ENCODE results near the gene ZNF316. TPM values are rescaled to one million over a fixed set of nuclear protein-coding genes. Genes with fewer than 3 reads are reported as not detected.

Gene ZNF316
- total and polyA plus RNA-seq, 2 donors (not counting 1 experiment from before 2014, with no cell fraction given) = 5.1 to 13.0 TPM

DNA sequence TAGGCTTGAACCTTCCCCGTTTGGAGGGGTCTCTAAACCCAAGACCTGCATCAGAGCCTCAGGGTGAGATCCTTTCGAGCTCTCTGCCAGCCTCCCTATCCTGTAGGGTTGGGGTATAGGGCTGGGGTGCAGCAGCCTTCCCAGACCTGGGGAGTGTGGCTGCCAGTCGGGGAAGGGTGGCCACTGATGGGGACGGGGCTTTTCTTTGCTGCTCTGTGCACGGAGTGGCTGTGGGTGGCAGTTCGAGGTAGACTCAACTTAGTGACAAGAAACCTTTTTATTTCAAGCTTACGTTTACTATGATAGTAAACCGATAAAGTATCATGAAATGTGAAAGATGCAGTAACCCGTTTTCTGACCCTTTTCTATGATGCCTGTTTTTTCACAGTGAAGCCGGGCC, 13.0 kb downstream of the ZNF316 start:
- no peak for DNase-seq (ENCODE audit: low read depth in 2 of 2)
- H3K27ac ChIP-seq (ENCODE audit: insufficient read depth, low read length) = no peak overlapping the region
- peaks cover 28% of the 10 kb centered on the region for H3K36me3 ChIP-seq (ENCODE audit: control insufficient read depth, insufficient read depth, low read length)
- H3K79me2 ChIP-seq (ENCODE audit: control insufficient read depth, insufficient read depth, low read length) = no peaks in the 10 kb centered on the region
- H3K4me3 ChIP-seq (replicated peaks in 1 of 4; ENCODE audit: control extremely low read depth in 1 of 4, insufficient read depth in 1 of 4, low read depth in 3 of 4, low read length in 4 of 4) = no peak overlapping the region
- no peak overlapping the region for H3K9ac ChIP-seq (ENCODE audit: insufficient read depth, low read length)
- no peaks in the 10 kb centered on the region for H3K4me1 ChIP-seq (ENCODE audit: control insufficient read depth, extremely low read depth, insufficient read depth, low read length)
- no peaks in the 10 kb centered on the region for H3K27me3 ChIP-seq (ENCODE audit: control insufficient read depth, insufficient read depth, low read length)
- no peak overlapping the region for H3K4me2 ChIP-seq (ENCODE audit: extremely low read depth, insufficient read depth, low read length)
- H4K20me1 ChIP-seq (ENCODE audit: control insufficient read depth, extremely low read depth, insufficient read depth, low read length) = no peaks in the 10 kb centered on the region
- H2AFZ ChIP-seq (ENCODE audit: low read length) = no peak overlapping the region
- H3K9me3 ChIP-seq (ENCODE audit: control insufficient read depth, insufficient read depth, low read depth, low read length) = no peaks in the 10 kb centered on the region
- no peak for TF ChIP-seq EZH2 (IDR thresholded peaks at IDR 0.05; ENCODE audit: low read length, missing control alignments)
- TF ChIP-seq, protein P1, sequence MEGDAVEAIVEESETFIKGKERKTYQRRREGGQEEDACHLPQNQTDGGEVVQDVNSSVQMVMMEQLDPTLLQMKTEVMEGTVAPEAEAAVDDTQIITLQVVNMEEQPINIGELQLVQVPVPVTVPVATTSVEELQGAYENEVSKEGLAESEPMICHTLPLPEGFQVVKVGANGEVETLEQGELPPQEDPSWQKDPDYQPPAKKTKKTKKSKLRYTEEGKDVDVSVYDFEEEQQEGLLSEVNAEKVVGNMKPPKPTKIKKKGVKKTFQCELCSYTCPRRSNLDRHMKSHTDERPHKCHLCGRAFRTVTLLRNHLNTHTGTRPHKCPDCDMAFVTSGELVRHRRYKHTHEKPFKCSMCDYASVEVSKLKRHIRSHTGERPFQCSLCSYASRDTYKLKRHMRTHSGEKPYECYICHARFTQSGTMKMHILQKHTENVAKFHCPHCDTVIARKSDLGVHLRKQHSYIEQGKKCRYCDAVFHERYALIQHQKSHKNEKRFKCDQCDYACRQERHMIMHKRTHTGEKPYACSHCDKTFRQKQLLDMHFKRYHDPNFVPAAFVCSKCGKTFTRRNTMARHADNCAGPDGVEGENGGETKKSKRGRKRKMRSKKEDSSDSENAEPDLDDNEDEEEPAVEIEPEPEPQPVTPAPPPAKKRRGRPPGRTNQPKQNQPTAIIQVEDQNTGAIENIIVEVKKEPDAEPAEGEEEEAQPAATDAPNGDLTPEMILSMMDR (conservative IDR thresholded peaks at IDR 0.05 in 1 of 2, IDR thresholded peaks at IDR 0.05 in 1 of 2; ENCODE audit: low read depth in 1 of 2, low read length in 2 of 2) = no peak

DNA sequence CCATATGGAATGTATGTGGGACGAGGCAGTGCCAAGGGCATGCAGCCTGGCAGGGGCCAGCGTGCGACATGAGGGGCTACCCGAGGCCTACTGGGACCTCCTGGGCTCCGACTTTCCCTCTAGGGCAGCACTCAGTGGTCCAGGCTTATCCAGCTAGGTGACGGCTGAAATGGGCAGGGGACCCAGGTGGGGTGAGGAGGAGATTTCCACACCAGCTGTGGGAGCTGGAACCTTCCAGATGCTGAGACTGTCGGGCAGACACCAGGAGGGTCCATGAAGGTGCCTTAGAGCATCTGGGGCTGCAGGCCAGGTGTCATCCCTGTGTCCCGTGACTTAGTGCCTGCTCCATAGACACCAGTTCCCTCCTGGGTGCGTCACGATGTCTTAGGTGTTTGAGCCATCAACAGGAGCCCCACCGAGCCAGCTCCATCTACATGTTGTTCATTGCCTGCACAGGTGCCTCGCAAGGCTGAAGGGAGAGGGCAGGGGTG, 13.4 kb downstream of the ZNF316 start:
- Histone ChIP-seq H3K27ac (ENCODE audit: insufficient read depth, low read length) (no peak overlapping the region), H2AFZ (ENCODE audit: low read length) (no peak overlapping the region), H3K4me3 (replicated peaks in 1 of 4; ENCODE audit: control extremely low read depth in 1 of 4, insufficient read depth in 1 of 4, low read depth in 3 of 4, low read length in 4 of 4) (no peak overlapping the region), H3K9me3 (ENCODE audit: control insufficient read depth, insufficient read depth, low read depth, low read length) (no peaks in the 10 kb centered on the region), H3K79me2 (ENCODE audit: control insufficient read depth, insufficient read depth, low read length) (no peaks in the 10 kb centered on the region), H3K4me2 (ENCODE audit: extremely low read depth, insufficient read depth, low read length) (no peak overlapping the region), H4K20me1 (ENCODE audit: control insufficient read depth, extremely low read depth, insufficient read depth, low read length) (no peaks in the 10 kb centered on the region), H3K36me3 (ENCODE audit: control insufficient read depth, insufficient read depth, low read length) (peaks cover 28% of the 10 kb centered on the region), H3K9ac (ENCODE audit: insufficient read depth, low read length) (no peak overlapping the region), H3K4me1 (ENCODE audit: control insufficient read depth, extremely low read depth, insufficient read depth, low read length) (no peaks in the 10 kb centered on the region), H3K27me3 (ENCODE audit: control insufficient read depth, insufficient read depth, low read length) (no peaks in the 10 kb centered on the region)
- no peak for DNase-seq (ENCODE audit: low read depth in 2 of 2)
- no peak for TF ChIP-seq EZH2 (IDR thresholded peaks at IDR 0.05; ENCODE audit: low read length, missing control alignments)
- TF ChIP-seq, protein P1 (conservative IDR thresholded peaks at IDR 0.05 in 1 of 2, IDR thresholded peaks at IDR 0.05 in 1 of 2; ENCODE audit: low read depth in 1 of 2, low read length in 2 of 2) = no peak

DNA sequence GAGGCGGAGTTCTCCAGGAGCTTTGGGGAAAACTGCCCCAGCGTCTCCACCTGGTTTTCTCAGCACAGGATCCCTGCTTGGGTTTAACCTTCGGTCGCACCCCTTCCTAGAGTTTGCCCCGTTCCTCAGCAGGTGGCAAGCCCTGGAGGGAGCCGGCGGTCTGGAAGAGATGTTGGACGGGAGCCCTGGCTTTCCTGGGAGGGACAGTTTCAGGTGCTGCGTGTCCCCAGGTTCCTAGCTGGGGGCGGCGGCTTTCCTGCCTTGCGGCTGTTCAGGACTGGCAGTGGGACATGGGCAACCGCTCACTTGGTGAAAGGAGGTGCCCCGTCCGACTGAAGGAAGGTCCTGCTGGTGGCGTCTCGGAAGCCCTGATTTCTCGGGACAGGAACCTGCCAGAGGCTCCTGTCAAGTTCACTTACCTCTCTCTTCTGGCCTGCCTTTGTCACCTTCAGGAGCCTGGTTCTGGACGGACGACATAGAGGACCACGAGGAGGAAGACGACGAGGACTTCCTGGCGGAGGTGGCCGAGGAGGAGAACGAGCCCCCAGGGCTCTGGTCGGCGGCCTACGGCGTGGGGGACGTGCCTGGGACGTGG, 14.8 kb downstream of the ZNF316 start:
- Histone ChIP-seq H3K27me3 (ENCODE audit: control insufficient read depth, insufficient read depth, low read length) (no peaks in the 10 kb centered on the region), H3K9me3 (ENCODE audit: control insufficient read depth, insufficient read depth, low read depth, low read length) (no peaks in the 10 kb centered on the region), H3K4me3 (replicated peaks in 1 of 4; ENCODE audit: control extremely low read depth in 1 of 4, insufficient read depth in 1 of 4, low read depth in 3 of 4, low read length in 4 of 4) (no peak overlapping the region), H4K20me1 (ENCODE audit: control insufficient read depth, extremely low read depth, insufficient read depth, low read length) (no peaks in the 10 kb centered on the region), H2AFZ (ENCODE audit: low read length) (no peak overlapping the region), H3K9ac (ENCODE audit: insufficient read depth, low read length) (no peak overlapping the region), H3K4me1 (ENCODE audit: control insufficient read depth, extremely low read depth, insufficient read depth, low read length) (no peaks in the 10 kb centered on the region), H3K79me2 (ENCODE audit: control insufficient read depth, insufficient read depth, low read length) (no peaks in the 10 kb centered on the region), H3K36me3 (ENCODE audit: control insufficient read depth, insufficient read depth, low read length) (peaks cover 26% of the 10 kb centered on the region), H3K27ac (ENCODE audit: insufficient read depth, low read length) (no peak overlapping the region), H3K4me2 (ENCODE audit: extremely low read depth, insufficient read depth, low read length) (no peak overlapping the region)
- no peak for TF ChIP-seq EZH2 (IDR thresholded peaks at IDR 0.05; ENCODE audit: low read length, missing control alignments)
- TF ChIP-seq, protein P1 (conservative IDR thresholded peaks at IDR 0.05 in 1 of 2, IDR thresholded peaks at IDR 0.05 in 1 of 2; ENCODE audit: low read depth in 1 of 2, low read length in 2 of 2) = no peak
- no peak for DNase-seq (ENCODE audit: low read depth in 2 of 2)

Data from fibroblast of lung (primary cell).